Activated CD4-positive, alpha-beta memory T cell treated with anti-CD3 and anti-CD28 coated beads for 36 hours (primary cell): ENCODE measurements around the gene ADCY7. TPM values are rescaled to one million over a fixed set of nuclear protein-coding genes. Genes with fewer than 3 reads are reported as not detected.

Experiments
- CTCF ChIA-PET: fragments of 350-600 bp; sonication (Branson Sonifier 250); formaldehyde crosslinking; loops from one replicate; lab custom pipeline; 2021; ENCODE audit warnings: antibody characterized with exemption, inconsistent platforms; lab: Charles Lee
- POLR2A ChIA-PET: fragments of 350-600 bp; sonication (Branson Sonifier 250); formaldehyde crosslinking; loops from one replicate; lab custom pipeline; 2021; ENCODE audit warnings: antibody characterized with exemption; lab: Charles Lee
- DNase-seq: peaks from one replicate; pipeline ENCODE4 v3.0.0-alpha.2; 2020
- H3K27ac Mint-ChIP-seq: one replicate; pipeline ENCODE4 v1.8.0; 2021; ENCODE audit warnings: mixed read lengths
- H3K27me3 Mint-ChIP-seq: one replicate; pipeline ENCODE4 v1.8.0; 2021; ENCODE audit warnings: mixed read lengths
- H3K36me3 Mint-ChIP-seq: one replicate; pipeline ENCODE4 v1.8.0; 2021; ENCODE audit warnings: mixed read lengths
- H3K4me1 Mint-ChIP-seq: one replicate; pipeline ENCODE4 v1.8.0; 2021; ENCODE audit warnings: low read depth, mixed read lengths
- H3K4me3 Mint-ChIP-seq: one replicate; pipeline ENCODE4 v1.8.0; 2021; ENCODE audit warnings: mild to moderate bottlenecking, mixed read lengths
- H3K9me3 Mint-ChIP-seq: one replicate; pipeline ENCODE4 v1.8.0; 2021; ENCODE audit warnings: mixed read lengths
- intact Hi-C: fragments of 100-400 bp; cut with micrococcal nuclease; formaldehyde crosslinking; loops from one replicate; pipeline ENCODE4 v1.15.1; 2023
- total RNA-seq, 2 experiments: library from RNA; stranded (reverse); gene quantifications; one replicate each; pipeline ENCODE4 v1.2.3, GENCODE V29; 2021

Gene ADCY7
- total RNA-seq, 2 experiments from 2014 or later = 100.0 to 107 TPM

DNA sequence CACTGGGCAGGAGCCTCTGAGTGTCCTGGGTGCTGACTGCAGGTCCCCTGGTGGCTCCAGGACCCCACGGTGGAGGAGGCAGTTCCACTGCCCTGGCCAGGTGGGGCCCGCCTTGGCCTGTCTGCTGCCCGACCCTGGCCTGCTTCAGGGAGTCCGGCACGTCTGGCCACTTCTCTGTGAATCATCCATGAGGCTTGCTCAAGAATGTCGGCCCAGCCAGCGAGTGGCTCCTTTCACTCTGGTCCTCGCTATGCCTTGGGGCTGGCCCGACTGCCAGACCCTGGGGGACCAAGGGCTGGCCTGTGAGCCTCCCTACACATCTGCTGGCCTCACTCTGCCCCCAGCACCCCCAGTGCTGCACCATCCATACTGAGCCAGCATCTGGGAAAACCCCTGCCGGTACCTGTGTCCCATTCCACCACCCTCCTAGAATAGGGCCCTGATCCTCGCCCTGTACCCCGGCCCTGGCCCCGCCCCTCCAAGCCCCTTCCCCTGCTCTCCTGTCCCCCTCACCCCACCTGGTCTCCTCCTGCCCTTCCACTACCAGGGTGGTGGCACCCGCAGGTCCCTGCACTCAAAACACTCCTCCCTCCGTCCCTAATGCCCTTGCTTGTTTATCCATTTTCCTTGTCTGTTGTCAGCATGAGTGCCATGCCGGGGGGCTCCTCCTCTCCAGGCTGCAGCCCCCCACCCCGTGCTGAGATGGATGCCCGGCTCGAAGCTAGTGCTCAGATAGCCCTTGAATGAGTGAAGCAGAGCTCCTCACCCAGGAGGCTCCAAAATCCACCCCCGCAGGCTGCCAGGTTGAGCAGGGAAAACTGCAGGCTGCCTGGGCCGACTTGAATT, 35.5 kb downstream of the ADCY7 start:
- Mint-ChIP-seq H3K4me1 (no peaks in the 10 kb centered on the region), H3K4me3 (no peak overlapping the region), H3K27me3 (no peaks in the 10 kb centered on the region), H3K36me3 (peaks cover 25% of the 10 kb centered on the region), H3K9me3 (no peaks in the 10 kb centered on the region), H3K27ac (no peak overlapping the region)
- ChIA-PET POLR2A (interaction anchor here (1.1 kb wide), 1 partner anchor 14 kb away, joined by 3 read pairs; no protein-coding TSS in a partner anchor), CTCF (no interaction called here)
- intact Hi-C loops = no loop called here
- DNase-seq = no peak

- Mint-ChIP-seq H3K9me3 (no peaks in the 10 kb centered on the region), H3K27ac (no peak overlapping the region), H3K4me1 (no peaks in the 10 kb centered on the region), H3K27me3 (no peaks in the 10 kb centered on the region), H3K4me3 (no peak overlapping the region), H3K36me3 (peaks cover 28% of the 10 kb centered on the region)
- no peak for DNase-seq
- POLR2A ChIA-PET = interaction anchor here (1.4 kb wide), 1 partner anchor 11 kb away, joined by 3 read pairs; no protein-coding TSS in a partner anchor
- CTCF ChIA-PET = no interaction called here
- intact Hi-C loops = no loop called here
Observed at GRCh38 chr16:50302472-50303005, 36.2 kb downstream of the ADCY7 start.

GRCh38 chr16:50303041-50303604, 36.8 kb downstream of the ADCY7 start:
- H3K4me1 Mint-ChIP-seq = no peaks in the 10 kb centered on the region
- no peak overlapping the region for H3K4me3 Mint-ChIP-seq
- H3K27me3 Mint-ChIP-seq = no peaks in the 10 kb centered on the region
- CTCF ChIA-PET = no interaction called here
- no peak for DNase-seq
- intact Hi-C loops = no loop called here
- H3K36me3 Mint-ChIP-seq = peaks cover 26% of the 10 kb centered on the region
- no peaks in the 10 kb centered on the region for H3K9me3 Mint-ChIP-seq
- POLR2A ChIA-PET = interaction anchor here (1.4 kb wide), 1 partner anchor 10 kb away, joined by 3 read pairs; no protein-coding TSS in a partner anchor
- H3K27ac Mint-ChIP-seq = peak overlapping the region; percentile 49

GRCh38 chr16:50303605-50304466, 37.5 kb downstream of the ADCY7 start:
- POLR2A ChIA-PET = interaction anchor here (1.4 kb wide), 1 partner anchor 10 kb away, joined by 3 read pairs; no protein-coding TSS in a partner anchor
- Mint-ChIP-seq H3K27me3 (no peaks in the 10 kb centered on the region), H3K4me1 (no peaks in the 10 kb centered on the region), H3K36me3 (peaks cover 23% of the 10 kb centered on the region), H3K9me3 (no peaks in the 10 kb centered on the region), H3K27ac (no peak overlapping the region), H3K4me3 (no peak overlapping the region)
- intact Hi-C loops = no loop called here
- no peak for DNase-seq
- CTCF ChIA-PET = no interaction called here

GRCh38 chr16:50304467-50305440, 38.4 kb downstream of the ADCY7 start:
- Mint-ChIP-seq H3K36me3 (peaks cover 23% of the 10 kb centered on the region), H3K9me3 (no peaks in the 10 kb centered on the region), H3K4me3 (no peak overlapping the region), H3K27me3 (no peaks in the 10 kb centered on the region), H3K4me1 (no peaks in the 10 kb centered on the region), H3K27ac (no peak overlapping the region)
- POLR2A ChIA-PET = no interaction called here
- intact Hi-C loops = no loop called here
- CTCF ChIA-PET = no interaction called here
- DNase-seq = no peak

DNA sequence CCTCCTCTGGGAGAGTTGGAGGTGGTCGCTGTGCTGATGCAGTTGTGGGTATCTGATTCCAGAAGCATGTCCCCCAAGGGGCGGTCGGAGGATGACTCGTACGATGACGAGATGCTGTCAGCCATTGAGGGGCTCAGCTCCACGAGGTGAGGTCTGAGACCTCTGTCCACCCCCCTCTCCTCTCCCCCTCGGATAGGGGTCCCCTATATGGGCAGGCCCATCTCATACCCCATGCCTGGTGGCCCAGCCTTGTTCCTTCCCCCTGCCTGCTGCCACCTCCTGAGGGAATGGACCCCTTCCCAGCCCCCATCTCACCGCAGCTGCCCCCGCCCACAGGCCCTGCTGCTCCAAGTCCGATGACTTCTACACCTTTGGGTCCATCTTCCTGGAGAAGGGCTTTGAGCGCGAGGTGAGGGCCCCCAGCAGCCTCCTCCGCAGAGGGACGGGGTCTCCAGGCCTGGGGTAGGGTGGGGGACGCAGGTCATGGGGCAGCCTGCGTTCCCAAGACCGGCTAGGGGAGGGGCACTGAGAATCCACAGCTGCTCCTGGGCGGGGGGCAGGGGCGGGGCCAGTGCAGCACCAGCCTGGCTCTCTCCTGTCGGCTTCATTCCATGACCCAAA, 39.2 kb downstream of the ADCY7 start:
- DNase-seq = no peak

GRCh38 chr16:50306287-50306686, 39.9 kb downstream of the ADCY7 start:
- peaks cover 19% of the 10 kb centered on the region for H3K36me3 Mint-ChIP-seq
- ChIA-PET CTCF (interaction anchor here (0.5 to 1.6 kb wide), 2 partner anchors 21 to 33 kb away, joined by 3 to 5 read pairs; no protein-coding TSS in a partner anchor), POLR2A (interaction anchor here (0.9 kb wide), 1 partner anchor 21 kb away, joined by 3 read pairs; no protein-coding TSS in a partner anchor)
- no peaks in the 10 kb centered on the region for H3K27me3 Mint-ChIP-seq
- H3K4me1 Mint-ChIP-seq = no peaks in the 10 kb centered on the region
- DNase-seq = peak; percentile 5
- no peaks in the 10 kb centered on the region for H3K9me3 Mint-ChIP-seq
- no peak overlapping the region for H3K4me3 Mint-ChIP-seq
- H3K27ac Mint-ChIP-seq = no peak overlapping the region
- intact Hi-C loops = no loop called here

More for the DNA sequence above, 39.2 kb downstream of the ADCY7 start:
- Mint-ChIP-seq H3K4me1 (no peaks in the 10 kb centered on the region), H3K27ac (no peak overlapping the region), H3K27me3 (no peaks in the 10 kb centered on the region), H3K9me3 (no peaks in the 10 kb centered on the region), H3K4me3 (no peak overlapping the region), H3K36me3 (peaks cover 23% of the 10 kb centered on the region)
- POLR2A ChIA-PET = interaction anchor here (0.9 kb wide), 1 partner anchor 21 kb away, joined by 3 read pairs; no protein-coding TSS in a partner anchor
- CTCF ChIA-PET = no interaction called here
- intact Hi-C loops = no loop called here

GRCh38 chr16:50308237-50308965, 42.0 kb downstream of the ADCY7 start:
- intact Hi-C loops = no loop called here
- H3K4me3 Mint-ChIP-seq = no peak overlapping the region
- H3K27me3 Mint-ChIP-seq = no peaks in the 10 kb centered on the region
- DNase-seq = peak; percentile 6
- ChIA-PET CTCF (interaction anchor here (0.6 to 1.8 kb wide), 2 partner anchors 25 to 283 kb away, joined by 3 to 4 read pairs; partner anchors contain the start of gene CNEP1R1), POLR2A (interaction anchor here (0.7 to 1.2 kb wide), 4 partner anchors 11 to 63 kb away, joined by 3 read pairs; no protein-coding TSS in a partner anchor)
- peaks cover 22% of the 10 kb centered on the region for H3K36me3 Mint-ChIP-seq
- H3K4me1 Mint-ChIP-seq = peaks cover 8% of the 10 kb centered on the region
- H3K27ac Mint-ChIP-seq = no peak overlapping the region
- H3K9me3 Mint-ChIP-seq = no peaks in the 10 kb centered on the region

DNA sequence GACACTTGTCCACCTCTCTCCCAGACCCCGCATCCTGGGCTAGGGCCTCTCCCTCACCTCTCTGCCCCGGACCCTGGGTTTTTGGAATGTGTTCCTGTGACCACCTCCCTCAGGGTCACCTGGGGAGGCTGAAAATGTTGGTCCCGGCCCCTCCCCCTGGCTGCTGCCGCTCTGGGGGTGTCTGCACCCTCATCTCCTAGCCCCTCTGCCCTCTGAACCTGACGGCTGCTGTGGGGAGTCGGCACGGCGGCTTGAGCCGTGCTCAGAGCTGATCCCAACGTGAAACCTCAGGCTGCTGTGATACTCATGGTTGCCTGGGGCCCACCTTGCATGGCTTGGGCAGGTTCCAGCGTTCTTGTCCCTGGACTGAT, 42.8 kb downstream of the ADCY7 start:
- Mint-ChIP-seq H3K9me3 (no peaks in the 10 kb centered on the region), H3K27me3 (no peaks in the 10 kb centered on the region), H3K4me1 (peaks cover 13% of the 10 kb centered on the region), H3K27ac (no peak overlapping the region), H3K36me3 (peaks cover 29% of the 10 kb centered on the region), H3K4me3 (no peak overlapping the region)
- ChIA-PET CTCF (interaction anchor here (0.6 to 1.8 kb wide), 3 partner anchors 18 to 284 kb away, joined by 3 to 5 read pairs (median 4); partner anchors contain the start of gene CNEP1R1), POLR2A (no interaction called here)
- intact Hi-C loops = no loop called here
- peak; percentile 5 for DNase-seq
